Activated CD4-positive, alpha-beta memory T cell treated with anti-CD3 and anti-CD28 coated beads, Interleukin-2, amount 10 ng/mL, durations not matched to agents 7 days and 5 days (primary cell): ENCODE data around the gene GNG5. TPM values are rescaled to one million over a fixed set of nuclear protein-coding genes. Genes with fewer than 3 reads are reported as not detected.
A peak's percentile ranks its signal among the peaks of the same experiment; 100 is the strongest.
"Not testable (repeated sequence)": the region's sequence is repeated elsewhere in the genome, so short reads cannot be mapped to it uniquely, and the experiment has no call there.

ENCODE experiments used
- CTCF ChIA-PET: fragments of 350-600 bp; sonication (Branson Sonifier 250); formaldehyde crosslinking; loops from one replicate; lab custom pipeline; 2021; ENCODE audit warnings: antibody characterized with exemption, inconsistent platforms; lab: Charles Lee
- POLR2A ChIA-PET: fragments of 350-600 bp; sonication (Branson Sonifier 250); formaldehyde crosslinking; loops from one replicate; lab custom pipeline; 2021; ENCODE audit warnings: antibody characterized with exemption; lab: Charles Lee
- DNase-seq: peaks from one replicate; pipeline ENCODE4 v3.0.0-alpha.2; 2020
- H3K27ac Mint-ChIP-seq: one replicate; pipeline ENCODE4 v1.8.0; 2021; ENCODE audit warnings: mild to moderate bottlenecking, mixed read lengths
- H3K27me3 Mint-ChIP-seq: one replicate; pipeline ENCODE4 v1.8.0; 2021; ENCODE audit warnings: mixed read lengths
- H3K36me3 Mint-ChIP-seq: one replicate; pipeline ENCODE4 v1.8.0; 2021; ENCODE audit warnings: low read depth, mixed read lengths
- H3K4me1 Mint-ChIP-seq: one replicate; pipeline ENCODE4 v1.8.0; 2021; ENCODE audit warnings: mixed read lengths
- H3K4me3 Mint-ChIP-seq: one replicate; pipeline ENCODE4 v1.8.0; 2021; ENCODE audit warnings: mild to moderate bottlenecking, mixed read lengths
- H3K9me3 Mint-ChIP-seq: one replicate; pipeline ENCODE4 v1.8.0; 2021; ENCODE audit warnings: mixed read lengths
- total RNA-seq, 2 experiments: library from RNA; stranded (reverse); gene quantifications; one replicate each; pipeline ENCODE4 v1.2.3, GENCODE V29; 2021

Gene GNG5
- total RNA-seq, 2 experiments from 2014 or later: 122 to 127 TPM

DNA sequence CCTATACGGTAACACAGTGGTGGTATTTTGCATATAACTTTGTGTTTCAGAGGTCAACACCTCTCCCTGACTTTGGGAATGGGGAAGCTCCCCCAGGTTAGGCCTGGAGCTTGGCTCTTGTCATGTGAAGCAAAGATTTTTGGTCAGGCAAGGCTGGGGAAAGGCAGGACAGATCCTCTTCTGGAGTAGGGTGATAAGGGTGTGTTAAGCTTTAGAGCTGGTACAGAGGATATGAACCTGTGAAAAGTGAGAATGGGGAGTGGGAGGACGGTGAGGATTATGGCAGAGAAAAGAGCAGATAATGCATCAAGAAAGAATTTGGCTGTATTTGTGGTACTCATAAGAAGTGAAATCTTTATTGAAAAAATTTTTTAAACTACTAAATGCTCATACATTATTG is 25.1 kb downstream of the GNG5 start:
- peaks cover 11% of the 10 kb centered on the region for H3K9me3 Mint-ChIP-seq
- ChIA-PET POLR2A (interaction anchor here (1.0 to 6.4 kb wide), 4 partner anchors 24 to 181 kb away, joined by 3 to 96 read pairs (median 46); partner anchors contain the start of genes CTBS, GNG5 and SPATA1), CTCF (interaction anchor here (1.5 to 2.1 kb wide), 3 partner anchors 25 to 139 kb away, joined by 4 to 6 read pairs (median 6); partner anchors contain the start of genes GNG5 and SPATA1)
- peaks cover 38% of the 10 kb centered on the region for H3K4me1 Mint-ChIP-seq
- peaks cover 58% of the 10 kb centered on the region for H3K36me3 Mint-ChIP-seq
- H3K4me3 Mint-ChIP-seq: no peak overlapping the region
- no peak for DNase-seq
- H3K27ac Mint-ChIP-seq: no peak overlapping the region
- H3K27me3 Mint-ChIP-seq: peaks cover 11% of the 10 kb centered on the region

DNA sequence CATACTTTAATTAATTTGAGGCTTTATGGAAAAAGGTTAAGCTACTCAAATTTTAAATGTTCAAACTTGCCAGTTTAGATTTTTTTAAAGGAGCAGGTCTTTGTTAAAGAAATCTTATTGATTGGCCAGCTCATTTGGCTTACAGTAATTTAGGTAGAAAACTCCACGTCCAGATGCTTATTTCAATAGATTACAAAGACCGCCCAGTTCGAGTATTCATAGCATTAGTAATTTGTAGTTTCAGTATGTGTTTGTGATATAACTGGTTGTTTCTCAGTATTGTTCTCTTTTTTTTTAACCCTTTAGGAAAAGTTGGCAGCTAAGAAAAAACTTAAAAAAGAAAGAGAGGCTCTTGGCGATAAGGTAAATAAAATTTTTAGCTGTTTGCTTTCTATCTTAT is 25.7 kb downstream of the GNG5 start:
- peaks cover 14% of the 10 kb centered on the region for H3K27me3 Mint-ChIP-seq
- peaks cover 34% of the 10 kb centered on the region for H3K4me1 Mint-ChIP-seq
- DNase-seq: no peak
- peaks cover 53% of the 10 kb centered on the region for H3K36me3 Mint-ChIP-seq
- peaks cover 11% of the 10 kb centered on the region for H3K9me3 Mint-ChIP-seq
- H3K27ac Mint-ChIP-seq: no peak overlapping the region
- H3K4me3 Mint-ChIP-seq: peak overlapping the region; percentile 96
- POLR2A ChIA-PET: interaction anchor here (1.2 to 6.4 kb wide), 7 partner anchors 24 to 338 kb away, joined by 4 to 96 read pairs (median 6); partner anchors contain the start of genes CTBS, GNG5, PRKACB and SPATA1
- CTCF ChIA-PET: interaction anchor here (1.1 to 3.2 kb wide), 7 partner anchors 9 to 140 kb away, joined by 3 to 12 read pairs (median 5); partner anchors contain the start of genes GNG5 and SPATA1

DNA sequence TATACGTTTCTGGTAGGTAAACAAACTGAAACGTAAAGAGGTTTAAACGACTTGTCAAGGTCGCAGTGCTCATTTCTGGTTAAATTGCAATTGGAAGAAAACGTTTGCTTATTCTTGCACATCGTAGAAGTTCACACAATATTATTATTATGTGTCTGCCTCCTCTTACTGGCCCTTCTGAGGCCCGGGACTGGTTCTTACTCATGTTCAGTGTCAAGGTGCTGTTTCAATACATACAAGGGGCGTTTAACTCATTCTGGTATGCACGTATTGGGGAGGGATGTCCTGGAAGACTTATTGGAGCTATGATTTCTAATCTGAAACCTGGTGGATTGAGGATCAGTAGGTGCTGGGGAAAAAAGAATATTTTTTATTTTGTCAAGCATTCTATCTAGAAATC is 26.4 kb downstream of the GNG5 start:
- no peak for DNase-seq

DNA sequence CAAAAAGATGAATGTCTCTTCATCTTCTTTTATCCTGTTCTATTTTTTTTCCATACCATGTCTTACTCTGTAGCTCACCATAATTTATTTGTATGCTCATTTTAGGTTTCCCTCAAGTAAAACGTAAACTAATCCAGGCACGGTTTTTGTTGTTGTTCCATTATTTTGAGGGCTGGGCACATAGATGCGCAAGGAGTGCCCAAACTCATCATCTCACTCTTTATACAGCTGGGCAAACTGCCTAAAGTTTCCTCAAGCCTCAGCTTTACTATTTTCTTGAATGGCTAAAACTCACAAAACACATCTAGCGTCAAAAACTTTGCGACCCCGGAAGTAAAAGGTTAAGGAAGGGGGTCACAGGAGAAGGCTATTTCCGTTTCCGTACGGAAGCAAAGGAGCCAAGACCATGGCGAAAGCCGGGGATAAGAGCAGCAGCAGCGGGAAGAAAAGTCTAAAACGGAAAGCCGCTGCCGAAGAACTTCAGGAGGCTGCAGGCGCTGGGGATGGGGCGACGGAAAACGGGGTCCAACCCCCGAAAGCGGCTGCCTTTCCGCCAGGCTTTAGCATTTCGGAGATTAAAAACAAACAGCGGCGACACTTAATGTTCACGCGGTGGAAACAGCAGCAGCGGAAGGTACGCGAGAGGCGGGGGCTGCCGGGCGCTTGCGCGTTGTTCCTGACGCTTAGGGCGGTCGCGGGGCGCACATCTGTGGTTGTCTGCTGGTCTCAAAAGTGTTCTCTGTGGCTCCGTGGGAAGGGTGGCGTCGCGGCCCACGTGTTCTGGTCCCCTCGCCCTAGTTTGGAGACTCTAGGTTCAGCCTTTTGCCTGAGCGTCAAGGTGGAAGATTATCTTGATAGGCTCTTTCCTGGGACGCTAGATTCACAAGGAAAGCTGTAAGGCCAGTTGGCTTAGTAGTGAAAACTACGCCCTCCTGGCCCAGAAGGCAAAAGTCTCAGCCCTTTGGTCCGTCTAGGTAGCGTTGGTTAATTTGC is 27.2 kb downstream of the GNG5 start, which contains the start of gene RPF1:
Gene RPF1, plus strand, starts transcription at position 391 of the 993 bp plus-strand sequence. Its CDS starts 16 bp downstream, at position 407.
- peaks cover 11% of the 10 kb centered on the region for H3K9me3 Mint-ChIP-seq
- DNase-seq: peak; percentile 81
- peaks cover 43% of the 10 kb centered on the region for H3K36me3 Mint-ChIP-seq
- H3K27ac Mint-ChIP-seq: peak within 1 kb of the TSS; percentile 95
- POLR2A ChIA-PET: interaction anchor here (0.6 to 6.4 kb wide), 20 partner anchors 10 to 596 kb away, joined by 3 to 96 read pairs (median 4); partner anchors contain the start of genes CTBS, GNG5, PRKACB and SPATA1
- H3K4me3 Mint-ChIP-seq: peak within 1 kb of the TSS; percentile 96
- peaks cover 34% of the 10 kb centered on the region for H3K4me1 Mint-ChIP-seq
- CTCF ChIA-PET: interaction anchor here (0.6 to 3.2 kb wide), 10 partner anchors 10 to 274 kb away, joined by 3 to 12 read pairs (median 5); partner anchors contain the start of genes CTBS, GNG5 and SPATA1
- peaks cover 22% of the 10 kb centered on the region for H3K27me3 Mint-ChIP-seq

More for the DNA sequence above, 26.4 kb downstream of the GNG5 start:
- H3K27ac Mint-ChIP-seq: peak overlapping the region; percentile 95
- peaks cover 16% of the 10 kb centered on the region for H3K27me3 Mint-ChIP-seq
- POLR2A ChIA-PET: interaction anchor here (0.6 to 6.4 kb wide), 11 partner anchors 10 to 596 kb away, joined by 3 to 96 read pairs (median 5); partner anchors contain the start of genes CTBS, GNG5, PRKACB and SPATA1
- peaks cover 34% of the 10 kb centered on the region for H3K4me1 Mint-ChIP-seq
- peaks cover 46% of the 10 kb centered on the region for H3K36me3 Mint-ChIP-seq
- CTCF ChIA-PET: interaction anchor here (1.1 to 3.2 kb wide), 8 partner anchors 8 to 140 kb away, joined by 3 to 12 read pairs (median 5); partner anchors contain the start of genes CTBS, GNG5 and SPATA1
- H3K9me3 Mint-ChIP-seq: peaks cover 11% of the 10 kb centered on the region
- H3K4me3 Mint-ChIP-seq: peak overlapping the region; percentile 96

DNA sequence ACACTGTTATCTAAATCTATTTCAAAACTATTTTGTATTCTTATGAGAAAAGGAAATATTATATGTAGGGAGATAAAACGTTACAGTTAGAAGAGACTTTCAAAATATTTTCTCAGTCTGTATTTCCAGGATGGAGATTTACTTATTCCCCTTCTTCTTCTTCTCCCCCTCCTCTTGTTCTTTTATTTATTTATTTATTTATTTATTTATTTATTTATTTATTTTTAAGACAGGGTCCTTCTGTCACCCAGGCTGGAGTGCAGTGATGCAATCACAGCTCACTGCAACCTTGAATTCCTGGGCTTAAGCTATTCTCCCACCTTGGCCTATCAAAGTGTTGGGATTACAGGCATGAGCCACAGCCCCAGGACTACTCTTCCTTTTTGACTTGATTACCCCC is 30.2 kb downstream of the GNG5 start:
- CTCF ChIA-PET: no interaction called here
- DNase-seq: no peak
- POLR2A ChIA-PET: no interaction called here
- Mint-ChIP-seq H3K4me1 (peaks cover 16% of the 10 kb centered on the region), H3K27ac (no peak overlapping the region), H3K9me3 (peaks cover 11% of the 10 kb centered on the region), H3K4me3 (no peak overlapping the region), H3K36me3 (peaks cover 18% of the 10 kb centered on the region), H3K27me3 (peaks cover 39% of the 10 kb centered on the region)

DNA sequence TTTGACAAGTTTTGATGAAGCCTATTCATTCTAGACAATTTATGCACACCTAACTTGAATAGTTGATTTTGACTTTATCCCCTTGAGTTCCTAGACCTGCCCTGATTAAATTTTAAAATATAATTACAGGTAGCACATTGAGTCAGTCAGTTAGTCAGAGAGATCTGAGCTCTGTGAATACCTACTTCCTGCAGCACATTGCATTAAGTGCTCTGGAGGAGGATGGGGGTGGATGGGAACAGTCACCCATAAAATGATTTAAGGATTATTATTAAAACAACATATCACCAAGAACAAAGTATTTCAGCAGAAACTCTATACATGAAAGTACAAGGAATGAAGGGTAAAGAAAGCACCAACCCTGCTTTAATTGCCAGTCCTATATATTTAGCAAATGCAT is 39.1 kb downstream of the GNG5 start:
- Mint-ChIP-seq H3K4me3 (no peak overlapping the region), H3K9me3 (no peaks in the 10 kb centered on the region), H3K27ac (no peak overlapping the region), H3K27me3 (peaks cover 36% of the 10 kb centered on the region), H3K36me3 (no peaks in the 10 kb centered on the region), H3K4me1 (no peaks in the 10 kb centered on the region)
- no peak for DNase-seq
- POLR2A ChIA-PET: interaction anchor here (1.5 kb wide), 1 partner anchor 18 kb away, joined by 3 read pairs; no protein-coding TSS in a partner anchor
- CTCF ChIA-PET: no interaction called here

DNA sequence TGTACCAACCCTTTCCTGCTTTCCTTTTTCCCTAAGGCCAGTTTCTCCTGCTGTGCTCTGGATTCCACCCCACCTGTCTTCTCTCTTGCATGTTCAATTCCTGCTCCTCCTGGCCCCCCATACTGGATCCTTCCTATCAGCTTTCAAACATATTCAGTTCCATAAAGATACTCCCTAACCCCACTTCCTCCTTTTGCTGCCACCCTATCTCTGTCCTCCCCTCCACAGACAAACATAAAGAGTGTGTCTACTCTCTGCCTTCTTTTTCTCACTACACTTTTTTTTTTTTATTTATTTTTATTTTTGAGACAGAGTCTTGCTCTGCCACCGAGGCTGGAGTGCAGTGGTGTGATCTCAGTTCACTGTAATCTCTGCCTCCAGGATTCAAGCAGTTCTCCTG is 44.3 kb downstream of the GNG5 start:
- Mint-ChIP-seq H3K4me1 (no peaks in the 10 kb centered on the region), H3K27me3 (peaks cover 26% of the 10 kb centered on the region), H3K9me3 (no peaks in the 10 kb centered on the region), H3K4me3 (no peak overlapping the region), H3K27ac (no peak overlapping the region), H3K36me3 (no peaks in the 10 kb centered on the region)
- ChIA-PET POLR2A (no interaction called here), CTCF (no interaction called here)
- no peak for DNase-seq

DNA sequence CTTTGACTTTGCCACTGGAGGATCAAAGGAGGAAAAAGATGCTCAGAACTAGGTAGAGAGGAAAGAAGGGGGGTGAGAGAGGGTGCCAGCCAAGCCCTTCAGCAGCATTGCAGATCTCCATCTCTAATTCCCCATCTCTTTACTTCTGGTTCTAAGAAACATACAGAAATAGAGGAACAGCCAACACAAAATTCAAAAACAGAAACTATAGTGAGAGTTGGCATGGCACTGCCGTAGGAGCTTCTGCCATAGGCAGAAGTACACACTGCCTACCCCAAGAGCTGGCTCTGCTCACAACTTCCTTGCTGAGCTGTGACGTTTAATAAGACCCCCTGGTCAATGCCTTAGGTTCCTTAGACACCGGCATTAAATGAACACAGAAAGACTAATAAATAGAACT is 53.9 kb downstream of the GNG5 start:
- Mint-ChIP-seq H3K36me3 (no peaks in the 10 kb centered on the region), H3K9me3 (no peaks in the 10 kb centered on the region), H3K4me1 (no peaks in the 10 kb centered on the region), H3K27me3 (peaks cover 24% of the 10 kb centered on the region), H3K27ac (no peak overlapping the region), H3K4me3 (no peak overlapping the region)
- DNase-seq: no peak
- POLR2A ChIA-PET: no interaction called here
- CTCF ChIA-PET: no interaction called here

DNA sequence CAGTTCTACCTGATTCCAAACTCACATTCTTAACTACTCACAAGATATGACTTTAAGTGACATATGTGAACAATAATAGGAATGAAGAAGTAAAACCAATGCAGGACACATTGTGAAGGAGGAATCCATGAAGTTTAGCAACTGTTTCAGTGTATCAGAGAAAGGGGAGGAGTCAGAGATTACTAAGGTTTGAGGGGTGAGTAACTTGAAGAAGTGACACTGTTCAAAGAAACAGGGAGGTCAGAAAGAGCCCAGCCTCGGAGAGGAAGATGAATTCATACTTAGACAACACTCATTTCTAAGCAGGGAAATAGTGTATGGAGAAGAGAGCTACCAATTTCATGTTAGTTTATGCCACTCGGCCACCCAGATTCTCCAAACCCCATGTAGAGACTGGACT is 55.5 kb downstream of the GNG5 start:
- POLR2A ChIA-PET: no interaction called here

DNA sequence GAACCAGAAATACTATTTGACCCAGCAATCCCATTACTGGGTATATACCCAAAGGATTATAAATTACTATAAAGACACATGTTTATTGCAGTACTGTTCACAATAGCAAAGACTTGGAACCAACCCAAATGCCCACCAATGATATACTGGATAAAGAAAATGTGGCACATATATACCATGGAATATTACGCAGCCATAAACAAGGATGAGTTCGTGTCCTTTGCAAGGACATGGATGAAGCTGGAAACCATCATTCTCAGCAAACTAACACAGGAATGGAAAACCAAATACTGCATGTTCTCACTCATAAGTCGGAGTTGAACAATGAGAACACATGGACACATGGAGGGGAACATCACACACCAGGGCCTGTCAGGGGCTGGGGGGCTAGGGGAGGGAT is 57.7 kb downstream of the GNG5 start:
- H3K27ac Mint-ChIP-seq, H3K9me3 Mint-ChIP-seq, DNase-seq, H3K4me1 Mint-ChIP-seq, H3K4me3 Mint-ChIP-seq: not testable (repeated sequence)
- ChIA-PET POLR2A (interaction anchor here (1.4 kb wide), 1 partner anchor 18 kb away, joined by 3 read pairs; no protein-coding TSS in a partner anchor), CTCF (interaction anchor here (1.5 kb wide), 1 partner anchor 177 kb away, joined by 5 read pairs; no protein-coding TSS in a partner anchor)
- Mint-ChIP-seq H3K36me3 (peaks cover 14% of the 10 kb centered on the region), H3K27me3 (peaks cover 17% of the 10 kb centered on the region)

More for the DNA sequence above, 55.5 kb downstream of the GNG5 start:
- Mint-ChIP-seq H3K4me1 (no peaks in the 10 kb centered on the region), H3K27me3 (peaks cover 22% of the 10 kb centered on the region), H3K27ac (no peak overlapping the region), H3K36me3 (peaks cover 7% of the 10 kb centered on the region), H3K4me3 (no peak overlapping the region), H3K9me3 (peaks cover 4% of the 10 kb centered on the region)
- CTCF ChIA-PET: interaction anchor here (0.6 kb wide), 1 partner anchor 10 kb away, joined by 3 read pairs; no protein-coding TSS in a partner anchor
- no peak for DNase-seq
